ENCODE results near the gene ROBO3.

The ROBO3 gene

GRCh38 chr11:124865181-124865901, at the start of gene ROBO3:
Gene ROBO3, plus strand, starts transcription at chr11:124865432. Its CDS starts 146 bp downstream, at chr11:124865578.
- DNase-seq (ENCODE audit: insufficient read length, low spot score) (peak; percentile 63), FAIRE-seq (no peak)
- TF ChIP-seq, protein P1, sequence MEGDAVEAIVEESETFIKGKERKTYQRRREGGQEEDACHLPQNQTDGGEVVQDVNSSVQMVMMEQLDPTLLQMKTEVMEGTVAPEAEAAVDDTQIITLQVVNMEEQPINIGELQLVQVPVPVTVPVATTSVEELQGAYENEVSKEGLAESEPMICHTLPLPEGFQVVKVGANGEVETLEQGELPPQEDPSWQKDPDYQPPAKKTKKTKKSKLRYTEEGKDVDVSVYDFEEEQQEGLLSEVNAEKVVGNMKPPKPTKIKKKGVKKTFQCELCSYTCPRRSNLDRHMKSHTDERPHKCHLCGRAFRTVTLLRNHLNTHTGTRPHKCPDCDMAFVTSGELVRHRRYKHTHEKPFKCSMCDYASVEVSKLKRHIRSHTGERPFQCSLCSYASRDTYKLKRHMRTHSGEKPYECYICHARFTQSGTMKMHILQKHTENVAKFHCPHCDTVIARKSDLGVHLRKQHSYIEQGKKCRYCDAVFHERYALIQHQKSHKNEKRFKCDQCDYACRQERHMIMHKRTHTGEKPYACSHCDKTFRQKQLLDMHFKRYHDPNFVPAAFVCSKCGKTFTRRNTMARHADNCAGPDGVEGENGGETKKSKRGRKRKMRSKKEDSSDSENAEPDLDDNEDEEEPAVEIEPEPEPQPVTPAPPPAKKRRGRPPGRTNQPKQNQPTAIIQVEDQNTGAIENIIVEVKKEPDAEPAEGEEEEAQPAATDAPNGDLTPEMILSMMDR (IDR thresholded peaks at IDR 0.05; ENCODE audit: insufficient read depth, missing control alignments), result no peak

- DNase-seq (ENCODE audit: insufficient read length, low spot score), result no peak
- no peak for FAIRE-seq
- TF ChIP-seq, protein P1 (IDR thresholded peaks at IDR 0.05; ENCODE audit: insufficient read depth, missing control alignments), result no peak
These were observed 48.2 kb upstream of the ROBO3 start for GRCh38 chr11:124817036-124817435.

DNA sequence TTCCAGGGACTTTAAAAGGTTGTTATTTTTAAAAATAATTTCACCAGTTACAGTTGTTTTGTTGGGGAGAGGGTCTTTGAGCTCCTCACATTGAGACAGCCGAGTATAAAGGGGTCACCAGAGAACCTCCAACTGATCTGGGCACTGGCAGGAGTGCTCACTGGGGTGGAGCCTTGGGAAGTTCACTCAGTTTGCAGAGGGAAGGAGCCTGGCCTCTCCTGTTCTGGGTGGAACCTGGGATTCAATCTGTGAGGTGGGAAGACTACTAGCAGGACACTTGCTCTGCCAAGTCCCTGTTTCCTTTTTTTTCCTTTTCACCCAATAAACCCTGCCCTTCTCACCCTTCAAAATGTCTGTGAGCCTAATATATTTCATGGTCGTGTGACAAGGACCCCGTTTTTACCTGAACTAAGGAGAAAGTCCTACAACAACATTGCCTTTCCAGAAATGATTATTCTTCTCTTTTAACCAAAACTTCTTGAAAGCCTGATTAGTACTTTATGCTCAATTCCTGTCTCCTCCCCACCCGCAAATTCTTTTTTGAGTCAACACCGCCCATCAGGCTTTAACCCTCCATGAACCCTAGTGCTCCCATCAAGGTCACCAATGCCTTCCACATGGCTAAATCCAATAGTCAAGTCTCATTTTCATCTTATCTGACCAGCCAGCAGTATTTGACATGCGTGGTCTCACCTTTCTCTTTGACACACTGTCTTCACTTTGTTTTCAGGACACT, 43.1 kb upstream of the ROBO3 start:
- TF ChIP-seq, protein P1 (IDR thresholded peaks at IDR 0.05; ENCODE audit: insufficient read depth, missing control alignments), result no peak
- no peak for FAIRE-seq
- no peak for DNase-seq (ENCODE audit: insufficient read length, low spot score)

DNA sequence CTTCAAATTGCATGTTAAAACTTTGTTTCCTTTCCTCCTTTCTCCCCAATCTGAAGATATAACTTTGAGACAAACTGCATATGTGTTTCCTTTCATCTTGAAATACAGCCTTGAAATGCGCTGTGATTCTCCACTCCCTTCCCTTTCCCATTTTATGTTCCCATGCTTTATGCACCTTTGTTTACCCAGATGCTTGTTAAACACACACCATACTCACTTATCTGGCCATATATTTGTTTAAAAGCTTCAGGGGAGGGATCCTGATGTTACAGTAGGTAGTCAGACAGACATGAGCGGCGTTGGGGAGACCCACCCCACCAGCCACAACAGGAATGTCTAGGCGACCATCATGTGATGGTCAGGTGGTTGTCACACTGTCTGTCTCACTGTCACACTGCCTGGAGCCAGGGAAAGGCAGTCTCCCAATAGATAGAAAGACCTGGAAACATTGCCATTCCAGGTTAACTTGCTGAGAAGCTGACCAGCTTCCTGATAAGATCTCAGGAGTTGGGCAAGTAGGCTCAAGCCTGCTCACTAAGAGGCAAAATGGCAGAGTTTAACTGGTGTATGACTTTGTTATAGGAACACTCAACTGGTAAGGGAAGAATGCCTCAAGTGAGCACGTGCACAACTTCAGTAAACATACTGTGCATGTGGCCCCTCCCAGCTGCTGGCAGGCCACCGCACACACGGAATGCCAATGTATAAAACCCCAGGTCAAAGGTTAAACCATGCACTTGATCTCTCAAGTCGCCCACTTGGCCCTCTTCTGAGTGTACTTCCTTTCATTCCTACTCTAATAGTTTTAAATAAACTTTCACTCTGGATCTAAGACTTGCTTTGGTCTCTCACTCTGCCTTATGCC, 41.5 kb upstream of the ROBO3 start:
- no peak for DNase-seq (ENCODE audit: insufficient read length, low spot score)
- FAIRE-seq, result no peak
- TF ChIP-seq, protein P1 (IDR thresholded peaks at IDR 0.05; ENCODE audit: insufficient read depth, missing control alignments), result no peak

DNA sequence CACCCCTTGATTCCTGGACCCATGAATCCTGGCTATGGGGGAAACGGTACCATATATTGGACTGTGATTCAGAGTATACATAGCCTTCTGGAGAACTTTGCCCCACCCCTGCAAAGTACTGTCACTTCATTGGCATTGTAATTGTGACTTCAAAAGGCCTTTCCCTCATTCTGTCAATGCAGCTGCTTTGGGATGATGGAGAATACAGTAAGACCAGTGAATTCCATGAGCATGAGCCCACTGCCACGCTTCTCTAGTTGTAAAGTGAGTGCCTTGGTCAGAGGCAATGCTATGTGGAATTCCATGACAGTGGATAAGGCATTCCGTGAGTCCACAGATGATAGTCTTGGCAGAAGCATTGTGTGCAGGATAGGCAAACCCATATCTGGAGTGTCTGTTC, 39.4 kb upstream of the ROBO3 start:
- FAIRE-seq, result no peak
- TF ChIP-seq, protein P1 (IDR thresholded peaks at IDR 0.05; ENCODE audit: insufficient read depth, missing control alignments), result no peak

DNA sequence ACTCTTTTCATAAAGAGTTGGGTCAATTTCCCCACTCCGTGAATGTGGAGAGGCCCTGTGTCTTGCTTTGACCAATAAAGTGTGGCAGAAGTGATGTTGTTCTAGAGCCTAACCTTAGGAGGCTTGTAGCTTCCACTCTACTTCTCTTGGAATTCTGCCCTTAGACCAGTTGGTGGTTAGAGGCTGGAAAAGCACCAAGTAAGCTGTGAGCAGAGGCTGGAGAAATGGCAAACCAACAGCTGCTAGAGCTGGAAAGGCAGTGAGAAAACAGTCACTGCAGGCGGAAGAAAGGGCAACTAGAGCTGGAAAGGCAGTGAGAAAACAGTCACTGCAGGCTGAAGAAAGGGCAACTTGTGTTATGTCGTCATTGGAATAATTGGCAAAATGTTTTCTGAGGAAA, 35.2 kb upstream of the ROBO3 start:
- TF ChIP-seq, protein P1 (IDR thresholded peaks at IDR 0.05; ENCODE audit: insufficient read depth, missing control alignments), result no peak
- no peak for DNase-seq (ENCODE audit: insufficient read length, low spot score)
- no peak for FAIRE-seq

More for the DNA sequence above, 39.4 kb upstream of the ROBO3 start:
- no peak for DNase-seq (ENCODE audit: insufficient read length, low spot score)

Data from D721Med (cell line).